Prostate gland (tissue), 2 donors: Measurements from ENCODE around the gene BTD.
A peak's percentile ranks its signal among the peaks of the same experiment; 100 is the strongest.

ENCODE experiments used
- POLR2A ChIP-seq: fragments of 450-650 bp; IDR thresholded peaks from one replicate; pipeline ENCODE4 v1.6.1; 2016; ENCODE audit warnings: antibody characterized with exemption, mild to moderate bottlenecking
- POLR2AphosphoS5 ChIP-seq: sonication (generic); formaldehyde crosslinking; IDR thresholded peaks from one replicate; pipeline ENCODE4 v1.6.1; 2017; ENCODE audit warnings: antibody characterized with exemption
- TF ChIP-seq, protein P1 (sequence below), 4 experiments: fragments of 200-600 bp in 2 of 4; fragments of 450-650 bp in 2 of 4; sonication (generic) in 2 of 4; IDR thresholded peaks; 1 replicate in 3 of 4; 2 replicates in 1 of 4; pipeline ENCODE4 v1.5.1; 2016 to 2019; ENCODE audit warnings: antibody characterized with exemption in 4 of 4, mild to moderate bottlenecking in 2 of 4, moderate library complexity in 2 of 4

DNA sequence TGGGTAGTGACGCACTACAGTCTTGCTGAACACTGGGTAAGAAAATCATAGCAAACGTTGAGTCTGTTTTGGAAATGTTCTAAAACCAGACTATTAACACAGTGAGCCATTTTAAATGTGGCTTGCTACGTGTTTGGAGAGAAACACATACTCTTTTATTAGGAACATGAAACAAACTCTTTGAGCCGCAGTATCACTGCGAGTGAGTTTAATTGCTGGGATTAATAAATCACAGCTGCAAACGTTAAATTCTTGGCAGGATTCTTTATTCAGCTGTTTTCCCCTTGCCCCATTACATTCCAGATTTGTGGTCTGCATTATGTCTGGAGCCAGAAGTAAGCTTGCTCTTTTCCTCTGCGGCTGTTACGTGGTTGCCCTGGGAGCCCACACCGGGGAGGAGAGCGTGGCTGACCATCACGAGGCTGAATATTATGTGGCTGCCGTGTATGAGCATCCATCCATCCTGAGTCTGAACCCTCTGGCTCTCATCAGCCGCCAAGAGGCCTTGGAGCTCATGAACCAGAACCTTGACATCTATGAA is 33.6 kb downstream of the BTD start:
- TF ChIP-seq POLR2A (no peak), POLR2AphosphoS5 (peak; percentile 78)
- TF ChIP-seq, protein P1, sequence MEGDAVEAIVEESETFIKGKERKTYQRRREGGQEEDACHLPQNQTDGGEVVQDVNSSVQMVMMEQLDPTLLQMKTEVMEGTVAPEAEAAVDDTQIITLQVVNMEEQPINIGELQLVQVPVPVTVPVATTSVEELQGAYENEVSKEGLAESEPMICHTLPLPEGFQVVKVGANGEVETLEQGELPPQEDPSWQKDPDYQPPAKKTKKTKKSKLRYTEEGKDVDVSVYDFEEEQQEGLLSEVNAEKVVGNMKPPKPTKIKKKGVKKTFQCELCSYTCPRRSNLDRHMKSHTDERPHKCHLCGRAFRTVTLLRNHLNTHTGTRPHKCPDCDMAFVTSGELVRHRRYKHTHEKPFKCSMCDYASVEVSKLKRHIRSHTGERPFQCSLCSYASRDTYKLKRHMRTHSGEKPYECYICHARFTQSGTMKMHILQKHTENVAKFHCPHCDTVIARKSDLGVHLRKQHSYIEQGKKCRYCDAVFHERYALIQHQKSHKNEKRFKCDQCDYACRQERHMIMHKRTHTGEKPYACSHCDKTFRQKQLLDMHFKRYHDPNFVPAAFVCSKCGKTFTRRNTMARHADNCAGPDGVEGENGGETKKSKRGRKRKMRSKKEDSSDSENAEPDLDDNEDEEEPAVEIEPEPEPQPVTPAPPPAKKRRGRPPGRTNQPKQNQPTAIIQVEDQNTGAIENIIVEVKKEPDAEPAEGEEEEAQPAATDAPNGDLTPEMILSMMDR (IDR thresholded peaks at IDR 0.05) = no peak
